Liver (tissue), 3 donors: Measurements from ENCODE around the gene CCL24.

Source experiments
- GABPA ChIP-seq, 2 donors: IDR thresholded peaks in 1 of 2; conservative IDR thresholded peaks in 1 of 2; 2 replicates each; pipeline ENCODE4 v1.6.1; 2016; ENCODE audit warnings: antibody characterized with exemption in 2 of 2, mild to moderate bottlenecking in 1 of 2, moderate library complexity in 1 of 2
- RAD21 ChIP-seq, 2 donors: IDR thresholded peaks; 2 replicates each; pipeline ENCODE4 v1.6.1; 2016; ENCODE audit warnings: antibody characterized with exemption in 2 of 2, mild to moderate bottlenecking in 2 of 2
- TF ChIP-seq, protein P1 (sequence below): fragments of 150-350 bp; IDR thresholded peaks from 2 replicates; pipeline ENCODE4 v1.5.1; 2017; ENCODE audit warnings: improper control_type of control experiment, low read depth, low read length; ENCODE audit not compliant: missing input control
- donor health status: healthy.
- donor health status: healthy.

DNA sequence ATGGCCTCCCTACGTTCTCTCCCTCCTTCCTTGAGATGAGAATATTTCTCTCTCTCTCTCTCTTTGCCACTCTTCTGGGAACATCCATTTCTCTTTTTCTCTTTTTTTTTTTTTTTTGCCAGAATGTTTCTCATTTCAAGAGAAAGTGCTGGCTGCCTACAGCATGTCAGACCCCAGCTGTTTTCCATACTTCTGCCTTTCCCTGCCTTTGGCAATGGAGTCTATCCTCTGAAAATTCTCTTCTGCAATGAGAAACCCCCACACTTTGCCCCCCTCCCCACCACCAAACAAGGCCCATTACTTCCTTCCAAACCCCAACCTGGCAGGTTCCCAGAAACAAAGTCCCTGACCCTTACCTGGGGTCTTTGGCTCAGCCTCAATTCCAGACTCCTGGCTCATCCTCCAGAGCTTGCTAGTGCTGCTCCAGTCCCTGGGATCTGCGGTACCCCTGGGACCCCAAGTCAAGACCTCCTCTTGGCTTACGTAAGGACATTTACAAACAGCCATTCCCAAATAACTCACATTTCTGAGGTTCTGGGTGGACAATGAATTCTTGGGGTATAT is 24.2 kb downstream of the CCL24 start:
- TF ChIP-seq, protein P1, sequence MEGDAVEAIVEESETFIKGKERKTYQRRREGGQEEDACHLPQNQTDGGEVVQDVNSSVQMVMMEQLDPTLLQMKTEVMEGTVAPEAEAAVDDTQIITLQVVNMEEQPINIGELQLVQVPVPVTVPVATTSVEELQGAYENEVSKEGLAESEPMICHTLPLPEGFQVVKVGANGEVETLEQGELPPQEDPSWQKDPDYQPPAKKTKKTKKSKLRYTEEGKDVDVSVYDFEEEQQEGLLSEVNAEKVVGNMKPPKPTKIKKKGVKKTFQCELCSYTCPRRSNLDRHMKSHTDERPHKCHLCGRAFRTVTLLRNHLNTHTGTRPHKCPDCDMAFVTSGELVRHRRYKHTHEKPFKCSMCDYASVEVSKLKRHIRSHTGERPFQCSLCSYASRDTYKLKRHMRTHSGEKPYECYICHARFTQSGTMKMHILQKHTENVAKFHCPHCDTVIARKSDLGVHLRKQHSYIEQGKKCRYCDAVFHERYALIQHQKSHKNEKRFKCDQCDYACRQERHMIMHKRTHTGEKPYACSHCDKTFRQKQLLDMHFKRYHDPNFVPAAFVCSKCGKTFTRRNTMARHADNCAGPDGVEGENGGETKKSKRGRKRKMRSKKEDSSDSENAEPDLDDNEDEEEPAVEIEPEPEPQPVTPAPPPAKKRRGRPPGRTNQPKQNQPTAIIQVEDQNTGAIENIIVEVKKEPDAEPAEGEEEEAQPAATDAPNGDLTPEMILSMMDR, result no peak
- TF ChIP-seq GABPA (IDR thresholded peaks at IDR 0.05 in 1 of 2, conservative IDR thresholded peaks at IDR 0.05 in 1 of 2), result no peak
- no peak for TF ChIP-seq RAD21 (IDR thresholded peaks at IDR 0.05)
